HG02642 (cell line): ENCODE results near the gene PIK3R4.

Experiments used
- ATAC-seq: cut with Tn5 transposase; IDR thresholded peaks from one replicate; pipeline ENCODE4 v1.9.1; 2021; ENCODE audit warnings: mild to moderate bottlenecking; ENCODE audit not compliant: unreplicated experiment, poor library complexity

The PIK3R4 gene

GRCh38 chr3:130648293-130648692 lies 98.3 kb downstream of the PIK3R4 start:
- no peak for ATAC-seq

- ATAC-seq = no peak
Observed at GRCh38 chr3:130645261-130645660, 101.4 kb downstream of the PIK3R4 start.

- no peak for ATAC-seq
Observed at GRCh38 chr3:130644628-130645253, 101.9 kb downstream of the PIK3R4 start.

GRCh38 chr3:130640027-130640426 lies 106.6 kb downstream of the PIK3R4 start:
- ATAC-seq = no peak

- ATAC-seq = no peak
Observed at GRCh38 chr3:130636480-130637234, 110.0 kb downstream of the PIK3R4 start.

- no peak for ATAC-seq
Observed at GRCh38 chr3:130635978-130636377, 110.7 kb downstream of the PIK3R4 start.

GRCh38 chr3:130635285-130635684 lies 111.3 kb downstream of the PIK3R4 start:
- ATAC-seq = no peak
